ENCODE data around the gene MYOM1.
"Not testable (repeated sequence)": the region's sequence is repeated elsewhere in the genome, so short reads cannot be mapped to it uniquely, and the experiment has no call there.

DNA sequence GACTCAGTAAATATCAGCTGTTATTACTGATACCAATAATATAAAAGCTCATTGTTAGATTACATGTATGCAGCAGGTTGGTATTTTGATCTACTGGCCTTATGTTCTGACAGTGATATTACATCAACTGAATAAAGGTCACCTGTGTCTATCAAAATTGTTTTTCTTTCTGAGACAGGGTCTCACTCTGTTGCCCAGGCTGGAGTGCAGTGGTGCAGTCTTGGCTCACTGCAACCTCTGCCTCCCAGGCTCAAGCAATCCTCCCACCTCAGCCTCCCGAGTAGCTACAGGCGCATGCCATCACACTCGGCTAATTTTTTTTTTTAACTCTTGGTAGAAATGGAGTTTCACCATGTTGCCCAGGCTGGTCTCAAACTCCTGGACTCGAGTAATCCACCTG lies 1.1 kb upstream of the MYOM1 start:
- TF ChIP-seq POLR2A (IDR thresholded peaks at IDR 0.05): not testable (repeated sequence)
- TF ChIP-seq, protein P1, sequence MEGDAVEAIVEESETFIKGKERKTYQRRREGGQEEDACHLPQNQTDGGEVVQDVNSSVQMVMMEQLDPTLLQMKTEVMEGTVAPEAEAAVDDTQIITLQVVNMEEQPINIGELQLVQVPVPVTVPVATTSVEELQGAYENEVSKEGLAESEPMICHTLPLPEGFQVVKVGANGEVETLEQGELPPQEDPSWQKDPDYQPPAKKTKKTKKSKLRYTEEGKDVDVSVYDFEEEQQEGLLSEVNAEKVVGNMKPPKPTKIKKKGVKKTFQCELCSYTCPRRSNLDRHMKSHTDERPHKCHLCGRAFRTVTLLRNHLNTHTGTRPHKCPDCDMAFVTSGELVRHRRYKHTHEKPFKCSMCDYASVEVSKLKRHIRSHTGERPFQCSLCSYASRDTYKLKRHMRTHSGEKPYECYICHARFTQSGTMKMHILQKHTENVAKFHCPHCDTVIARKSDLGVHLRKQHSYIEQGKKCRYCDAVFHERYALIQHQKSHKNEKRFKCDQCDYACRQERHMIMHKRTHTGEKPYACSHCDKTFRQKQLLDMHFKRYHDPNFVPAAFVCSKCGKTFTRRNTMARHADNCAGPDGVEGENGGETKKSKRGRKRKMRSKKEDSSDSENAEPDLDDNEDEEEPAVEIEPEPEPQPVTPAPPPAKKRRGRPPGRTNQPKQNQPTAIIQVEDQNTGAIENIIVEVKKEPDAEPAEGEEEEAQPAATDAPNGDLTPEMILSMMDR (IDR thresholded peaks at IDR 0.05): not testable (repeated sequence)

Data from thyroid gland (tissue), 4 donors.